Vagina (tissue), 2 donors: Measurements from ENCODE around the gene ADAM15.

ENCODE experiments used
- CTCF ChIP-seq, 3 experiments: fragments of 450-650 bp in 2 of 3; fragments of 200-600 bp in 1 of 3; sonication (generic) in 1 of 3; IDR thresholded peaks; one replicate each; pipeline ENCODE4 v1.5.1; 2017 to 2019; ENCODE audit warnings: antibody characterized with exemption in 3 of 3, mild to moderate bottlenecking in 2 of 3, moderate library complexity in 2 of 3
- POLR2A ChIP-seq, 2 donors: fragments of 450-650 bp; IDR thresholded peaks; one replicate each; pipeline ENCODE4 v1.6.1; 2017; ENCODE audit warnings: antibody characterized with exemption in 2 of 2, mild to moderate bottlenecking in 2 of 2, moderate library complexity in 2 of 2
- POLR2AphosphoS5 ChIP-seq, 2 donors: sonication (generic); formaldehyde crosslinking; IDR thresholded peaks; one replicate each; pipeline ENCODE4 v1.9.0; 2017; ENCODE audit warnings: antibody characterized with exemption in 2 of 2, mild to moderate bottlenecking in 2 of 2, low read depth in 1 of 2; ENCODE audit not compliant: insufficient read depth in 1 of 2

GRCh38 chr1:155013632-155014031 lies 37.5 kb upstream of the ADAM15 start:
- no peak for TF ChIP-seq POLR2AphosphoS5 (IDR thresholded peaks at IDR 0.05; ENCODE audit: insufficient read depth in 1 of 2, low read depth in 1 of 2)
- TF ChIP-seq CTCF (IDR thresholded peaks at IDR 0.05), result no peak
- no peak for TF ChIP-seq POLR2A (IDR thresholded peaks at IDR 0.05)
